GM21447 (cell line): Measurements from ENCODE around the gene ZACN.

Experiments used
- ATAC-seq: cut with Tn5 transposase; IDR thresholded peaks from one replicate; pipeline ENCODE4 v1.9.1; 2021; ENCODE audit not compliant: unreplicated experiment

The ZACN gene

GRCh38 chr17:76102944-76103273 lies 23.9 kb downstream of the ZACN start:
- ATAC-seq = no peak

GRCh38 chr17:76103274-76104139 lies 24.5 kb downstream of the ZACN start, which contains the start of gene EXOC7:
Gene EXOC7, minus strand, starts transcription at chr17:76103787. Its CDS starts 95 bp downstream, at chr17:76103692.
- peak; percentile 87 for ATAC-seq

- no peak for ATAC-seq
Observed at GRCh38 chr17:76104140-76104895, 25.3 kb downstream of the ZACN start.

- ATAC-seq = no peak
Observed at GRCh38 chr17:76104896-76105231, 25.9 kb downstream of the ZACN start.

- no peak for ATAC-seq
Observed at GRCh38 chr17:76106703-76107102, 27.7 kb downstream of the ZACN start.

GRCh38 chr17:76107509-76107908 lies 28.5 kb downstream of the ZACN start:
- ATAC-seq = no peak

- ATAC-seq = no peak
Observed at GRCh38 chr17:76111956-76112355, 33.0 kb downstream of the ZACN start.

DNA sequence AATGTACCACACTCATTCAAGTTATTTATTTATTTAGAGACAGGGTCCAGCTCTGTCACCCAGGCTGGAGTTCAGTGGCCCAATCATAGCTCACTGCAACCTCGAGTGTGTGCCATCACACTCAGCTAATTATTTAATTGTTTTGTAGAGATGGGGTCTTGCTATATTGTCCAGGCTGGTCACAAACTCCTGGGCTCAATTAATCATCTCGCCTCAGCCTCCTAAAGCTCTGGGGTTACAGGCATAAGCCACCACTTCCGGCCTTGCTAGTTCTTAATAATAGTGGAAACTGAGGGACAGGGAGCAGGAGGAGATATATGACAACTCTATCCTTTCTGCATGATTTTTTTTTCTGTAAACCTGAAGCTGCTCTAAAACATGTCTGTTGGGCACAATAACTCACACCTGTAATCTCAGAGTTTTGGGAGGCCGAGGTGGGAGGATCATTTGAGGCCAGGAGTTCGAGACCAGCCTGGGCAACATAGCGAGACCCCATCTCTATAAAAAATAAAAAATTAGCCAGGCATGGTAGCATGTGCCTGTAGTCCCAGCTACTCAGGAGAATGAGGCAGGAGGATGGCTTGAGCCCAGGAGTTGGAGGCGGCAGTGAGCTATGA lies 36.3 kb downstream of the ZACN start:
- ATAC-seq = no peak

- ATAC-seq = no peak
Observed at GRCh38 chr17:76119409-76120371, 40.7 kb downstream of the ZACN start.

GRCh38 chr17:76120658-76121008 lies 41.7 kb downstream of the ZACN start:
- ATAC-seq = no peak

GRCh38 chr17:76121932-76122430 lies 43.0 kb downstream of the ZACN start:
- no peak for ATAC-seq

DNA sequence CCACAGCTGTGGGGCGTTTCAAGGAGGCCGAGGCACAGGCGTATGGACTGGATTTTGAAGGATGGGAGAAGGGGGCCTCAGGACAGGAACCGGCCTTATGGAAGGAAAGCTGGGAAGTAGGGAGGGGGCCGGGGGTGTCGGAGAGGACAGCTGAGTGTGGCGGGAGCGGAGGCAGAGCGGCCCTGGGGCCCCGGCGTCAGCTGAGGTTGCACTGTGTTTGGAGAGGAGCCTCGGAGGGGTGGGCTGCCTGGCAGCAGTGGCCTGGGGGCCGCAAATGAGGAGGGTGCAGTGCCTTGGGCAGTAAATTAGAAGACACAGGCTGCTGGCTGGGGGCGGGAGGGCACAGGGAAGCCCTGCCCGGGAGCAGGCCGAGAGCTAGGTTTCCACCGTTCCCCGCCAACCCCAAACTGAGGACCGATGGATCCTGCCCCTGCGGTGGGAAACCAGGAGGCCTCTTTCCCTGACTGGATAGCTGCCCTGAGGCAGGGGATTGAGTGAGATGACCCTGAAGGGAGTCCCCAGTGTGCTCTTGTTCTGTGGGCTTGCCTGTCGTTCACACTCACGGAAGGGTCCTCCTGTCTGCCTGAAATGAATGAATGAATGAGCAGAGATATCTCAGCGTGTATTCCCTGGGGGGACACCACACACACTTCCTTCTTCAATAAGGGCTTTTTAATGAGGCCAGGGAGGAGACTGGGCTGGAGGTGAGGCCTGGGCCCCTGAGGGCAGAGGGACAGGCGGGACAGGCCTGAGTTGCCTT lies 43.6 kb downstream of the ZACN start:
- ATAC-seq = no peak

- ATAC-seq = no peak
Observed at GRCh38 chr17:76123191-76123499, 44.2 kb downstream of the ZACN start.

GRCh38 chr17:76123749-76124581 lies 45.0 kb downstream of the ZACN start:
- ATAC-seq = no peak

- ATAC-seq = no peak
Observed at GRCh38 chr17:76124582-76125390, 45.8 kb downstream of the ZACN start.

DNA sequence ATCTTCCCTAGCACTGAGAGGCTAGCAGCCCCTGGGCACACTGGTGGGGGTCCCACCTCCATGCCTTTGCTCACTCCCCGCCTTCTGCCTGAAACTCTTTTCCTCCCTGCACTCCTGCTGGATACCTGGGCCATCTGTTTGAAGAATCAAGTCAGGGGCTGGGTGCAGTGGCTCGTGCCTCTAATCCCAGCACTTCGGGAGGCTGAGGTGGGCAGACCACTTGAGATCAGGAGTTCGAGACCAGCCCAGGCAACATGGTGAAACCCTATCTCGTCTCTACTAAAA lies 46.4 kb downstream of the ZACN start:
- no peak for ATAC-seq

DNA sequence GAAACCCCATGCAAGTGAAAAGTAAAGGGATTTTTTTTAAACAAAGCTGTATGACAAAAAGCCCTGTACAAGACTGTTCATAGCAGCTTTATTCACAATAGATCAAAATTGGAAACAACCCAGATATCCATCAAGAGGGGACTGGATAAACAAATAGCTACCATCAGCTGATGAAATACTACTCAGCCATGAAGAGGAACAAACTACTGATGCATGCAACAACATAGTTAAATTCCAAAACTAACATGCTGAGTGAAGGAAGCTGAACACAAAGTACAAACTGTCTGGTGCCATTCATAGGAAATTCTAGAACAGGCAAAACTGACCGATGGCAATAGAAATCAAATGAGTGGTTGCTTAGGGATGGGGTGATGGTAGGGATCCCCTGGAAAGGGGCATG lies 46.9 kb downstream of the ZACN start:
- ATAC-seq = no peak

DNA sequence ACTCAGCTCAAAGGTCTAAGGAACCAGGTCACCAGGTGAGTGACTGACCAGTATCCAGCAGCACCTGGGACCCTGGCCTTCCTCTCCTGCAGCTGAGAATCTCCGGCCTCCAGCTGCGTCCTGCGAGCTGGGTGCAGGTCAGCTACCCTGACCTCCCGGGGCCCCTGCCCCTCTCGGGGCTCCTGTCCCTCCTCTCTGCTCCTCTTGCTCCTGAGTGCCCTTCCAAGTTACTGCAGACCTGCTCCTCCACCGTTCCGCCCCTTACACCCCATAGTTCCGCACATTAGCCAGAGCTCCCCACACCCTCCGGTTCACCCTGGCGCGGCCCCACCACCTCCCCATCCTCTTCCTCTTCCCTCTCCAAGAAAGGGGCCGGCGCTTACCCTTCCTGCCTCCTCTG lies 51.5 kb downstream of the ZACN start:
- no peak for ATAC-seq
